Endothelial cell (in vitro differentiated cells): ENCODE data around the gene ALDOB. TPM values are rescaled to one million over a fixed set of nuclear protein-coding genes. Genes with fewer than 3 reads are reported as not detected.

Experiments
- DNase-seq: peaks from one replicate; pipeline ENCODE4 v3.0.0; 2021; ENCODE audit warnings: low spot score
- H3K27ac Mint-ChIP-seq: one replicate; pipeline ENCODE4 v1.8.0; 2021; ENCODE audit warnings: mixed read lengths, inconsistent platforms; ENCODE audit not compliant: unreplicated experiment
- H3K27me3 Mint-ChIP-seq: one replicate; pipeline ENCODE4 v1.8.0; 2021; ENCODE audit warnings: mild to moderate bottlenecking, moderate library complexity, mixed read lengths, inconsistent platforms; ENCODE audit not compliant: unreplicated experiment
- H3K36me3 Mint-ChIP-seq: one replicate; pipeline ENCODE4 v1.8.0; 2021; ENCODE audit warnings: mild to moderate bottlenecking, low read depth, mixed read lengths, inconsistent platforms; ENCODE audit not compliant: unreplicated experiment
- H3K4me1 Mint-ChIP-seq: one replicate; pipeline ENCODE4 v1.8.0; 2021; ENCODE audit warnings: mild to moderate bottlenecking, mixed read lengths, inconsistent platforms; ENCODE audit not compliant: unreplicated experiment
- H3K4me3 Mint-ChIP-seq: one replicate; pipeline ENCODE4 v1.8.0; 2021; ENCODE audit warnings: mild to moderate bottlenecking, mixed read lengths, inconsistent platforms; ENCODE audit not compliant: unreplicated experiment
- H3K9me3 Mint-ChIP-seq: one replicate; pipeline ENCODE4 v1.8.0; 2021; ENCODE audit warnings: mixed read lengths, inconsistent platforms; ENCODE audit not compliant: unreplicated experiment
- total RNA-seq: library from RNA; stranded (reverse); fragmentation: NEBNext Ultra II Directional; extraction: Animal tissue kit (Norgen Biotek cat#: 25700); gene quantifications from one replicate; pipeline ENCODE4 v1.2.1, GENCODE V29; 2021; ENCODE audit not compliant: unreplicated experiment
- TF ChIP-seq, protein P1 (sequence below): fragments of 200-600 bp; sonication (generic); IDR thresholded peaks from one replicate; pipeline ENCODE4 v1.5.0; 2021; ENCODE audit warnings: antibody characterized with exemption; ENCODE audit not compliant: unreplicated experiment

Gene ALDOB
- total RNA-seq, 1 donor from 2014 or later = 0.31 TPM

- Mint-ChIP-seq H3K4me1 (peaks cover 37% of the 10 kb centered on the region), H3K36me3 (no peaks in the 10 kb centered on the region), H3K27ac (no peak overlapping the region), H3K4me3 (no peak overlapping the region), H3K9me3 (no peaks in the 10 kb centered on the region), H3K27me3 (no peaks in the 10 kb centered on the region)
- DNase-seq = no peak
- TF ChIP-seq, protein P1, sequence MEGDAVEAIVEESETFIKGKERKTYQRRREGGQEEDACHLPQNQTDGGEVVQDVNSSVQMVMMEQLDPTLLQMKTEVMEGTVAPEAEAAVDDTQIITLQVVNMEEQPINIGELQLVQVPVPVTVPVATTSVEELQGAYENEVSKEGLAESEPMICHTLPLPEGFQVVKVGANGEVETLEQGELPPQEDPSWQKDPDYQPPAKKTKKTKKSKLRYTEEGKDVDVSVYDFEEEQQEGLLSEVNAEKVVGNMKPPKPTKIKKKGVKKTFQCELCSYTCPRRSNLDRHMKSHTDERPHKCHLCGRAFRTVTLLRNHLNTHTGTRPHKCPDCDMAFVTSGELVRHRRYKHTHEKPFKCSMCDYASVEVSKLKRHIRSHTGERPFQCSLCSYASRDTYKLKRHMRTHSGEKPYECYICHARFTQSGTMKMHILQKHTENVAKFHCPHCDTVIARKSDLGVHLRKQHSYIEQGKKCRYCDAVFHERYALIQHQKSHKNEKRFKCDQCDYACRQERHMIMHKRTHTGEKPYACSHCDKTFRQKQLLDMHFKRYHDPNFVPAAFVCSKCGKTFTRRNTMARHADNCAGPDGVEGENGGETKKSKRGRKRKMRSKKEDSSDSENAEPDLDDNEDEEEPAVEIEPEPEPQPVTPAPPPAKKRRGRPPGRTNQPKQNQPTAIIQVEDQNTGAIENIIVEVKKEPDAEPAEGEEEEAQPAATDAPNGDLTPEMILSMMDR = no peak
Measured at GRCh38 chr9:101460965-101461364, 25.4 kb upstream of the ALDOB start.

- no peak overlapping the region for H3K4me3 Mint-ChIP-seq
- TF ChIP-seq, protein P1 = no peak
- no peaks in the 10 kb centered on the region for H3K27me3 Mint-ChIP-seq
- DNase-seq = peak; percentile 36
- H3K27ac Mint-ChIP-seq = peak overlapping the region; percentile 7
- H3K9me3 Mint-ChIP-seq = no peaks in the 10 kb centered on the region
- H3K4me1 Mint-ChIP-seq = peaks cover 41% of the 10 kb centered on the region
- H3K36me3 Mint-ChIP-seq = no peaks in the 10 kb centered on the region
Measured at GRCh38 chr9:101458963-101459631, 23.5 kb upstream of the ALDOB start.

- DNase-seq = no peak
- Mint-ChIP-seq H3K27me3 (no peaks in the 10 kb centered on the region), H3K27ac (peak overlapping the region; percentile 57), H3K4me1 (peaks cover 36% of the 10 kb centered on the region), H3K36me3 (peaks cover 7% of the 10 kb centered on the region), H3K9me3 (peaks cover 14% of the 10 kb centered on the region), H3K4me3 (no peak overlapping the region)
- TF ChIP-seq, protein P1 = no peak
Measured at GRCh38 chr9:101457003-101457402, 21.4 kb upstream of the ALDOB start.

DNA sequence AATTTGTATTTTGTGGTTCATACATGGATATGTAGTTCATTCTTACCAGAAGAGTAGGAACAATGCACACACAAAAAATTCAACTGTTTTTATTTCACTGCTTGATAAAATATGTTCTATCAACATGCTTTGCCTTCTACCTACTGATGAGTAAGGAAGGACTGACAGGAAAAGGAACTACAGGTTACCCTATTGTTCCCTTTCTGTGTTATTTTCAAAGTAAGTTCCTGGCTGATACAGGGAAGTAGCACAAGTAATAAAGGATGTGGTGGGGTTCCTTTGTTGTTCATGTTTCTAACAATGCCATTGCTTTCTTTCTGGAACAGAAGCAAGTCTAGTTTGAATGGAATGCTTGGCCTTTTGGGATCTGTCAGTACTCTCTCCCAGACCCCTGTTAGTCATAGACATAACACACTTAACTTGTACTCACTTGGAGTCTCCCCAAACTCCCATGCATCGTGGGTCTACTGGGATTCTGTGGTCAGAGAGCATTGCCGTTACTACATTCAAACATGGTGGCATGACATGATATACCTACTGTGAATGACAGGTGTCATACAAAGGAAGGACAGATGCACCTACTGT, 20.2 kb upstream of the ALDOB start:
- H3K27ac Mint-ChIP-seq = peak overlapping the region; percentile 93
- no peak for DNase-seq
- H3K4me1 Mint-ChIP-seq = peaks cover 36% of the 10 kb centered on the region
- H3K36me3 Mint-ChIP-seq = peaks cover 12% of the 10 kb centered on the region
- H3K9me3 Mint-ChIP-seq = peaks cover 19% of the 10 kb centered on the region
- no peak overlapping the region for H3K4me3 Mint-ChIP-seq
- TF ChIP-seq, protein P1 = no peak
- no peaks in the 10 kb centered on the region for H3K27me3 Mint-ChIP-seq
